Motor neuron (in vitro differentiated cells): Measurements from ENCODE around the gene GSTP1. TPM values are rescaled to one million over a fixed set of nuclear protein-coding genes. Genes with fewer than 3 reads are reported as not detected.
"Not testable (repeated sequence)": the region's sequence is repeated elsewhere in the genome, so short reads cannot be mapped to it uniquely, and the experiment has no call there.

Experiments used
- ATAC-seq, 8 experiments: fragments of 200-7000 bp; cut with Tn5 transposase; replicated peaks in 6 of 8; 2 replicates each; pipeline ENCODE4 v1.8.0; 2021; ENCODE audit warnings: mild to moderate bottlenecking in 8 of 8, moderate library complexity in 8 of 8
- H3K27ac ChIP-seq, 2 donors: fragments of 250-450 bp; sonication (Bioruptor Pico); 2 replicates each; pipeline ENCODE4 v1.9.0; 2021; ENCODE audit warnings: antibody characterized with exemption in 2 of 2, mild to moderate bottlenecking in 2 of 2, moderate library complexity in 1 of 2
- H3K4me1 ChIP-seq, 2 donors: fragments of 250-450 bp; sonication (Bioruptor Pico); replicated peaks in 1 of 2; 2 replicates each; pipeline ENCODE4 v1.6.1; 2021; ENCODE audit warnings: antibody characterized with exemption in 2 of 2, mild to moderate bottlenecking in 2 of 2, moderate library complexity in 1 of 2
- H3K4me3 ChIP-seq, 5 donors: fragments of 250-450 bp; sonication (Bioruptor Pico); 2 replicates each; pipeline ENCODE4 v1.9.0; 2021; ENCODE audit warnings: antibody characterized with exemption in 5 of 5, mild to moderate bottlenecking in 5 of 5, moderate library complexity in 4 of 5
- WGBS, 10 experiments: fragments of 450-650 bp; shearing (Covaris generic); methylation state at CpG; one replicate each; pipeline ENCODE4 v1.0.0; 2022; 5-methylcytosine and 5-hydroxymethylcytosine counted together
- in situ Hi-C, 9 experiments: fragments of 400-800 bp; cut with MboI; loops; one replicate each; pipeline ENCODE4 v1.15.0; 2021; ENCODE audit warnings: low sequenced_read_pairs in 9 of 9, low pct_unique_long_range_greater_than_20kb in 2 of 9; ENCODE audit not compliant: unreplicated experiment in 9 of 9
- total RNA-seq, 8 experiments: library from RNA; unstranded; fragments of 300-600 nt; gene quantifications; 2 replicates each; pipeline versions ENCODE4 v1.2.3 to v1.2.4, GENCODE V29; 2022

Gene GSTP1
- total RNA-seq, 8 experiments from 2014 or later: 462 to 1,848 (median 788) TPM

DNA sequence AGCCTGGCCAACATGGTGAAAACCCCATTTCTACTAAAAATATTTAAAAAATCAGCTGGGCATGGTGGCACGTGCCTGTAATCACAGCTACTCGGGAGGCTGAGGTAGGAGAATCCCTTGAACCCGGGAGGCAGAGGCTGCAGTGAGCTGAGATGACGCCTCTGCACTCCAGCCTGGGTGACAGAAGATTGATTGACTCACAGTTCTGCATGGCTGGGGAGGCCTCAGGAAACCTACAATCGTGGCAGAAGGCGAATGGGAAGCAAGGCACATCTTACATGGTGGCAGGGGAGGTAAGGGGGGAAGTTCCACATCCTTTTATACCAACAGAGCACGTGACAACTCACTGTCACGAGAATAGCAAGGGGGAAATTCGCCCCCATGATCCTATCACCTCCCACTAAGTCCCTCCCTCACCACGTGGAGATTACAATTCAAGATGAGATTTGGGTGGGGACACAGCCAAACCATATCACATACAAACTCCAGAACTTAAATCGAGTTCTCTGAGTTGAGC lies 5.3 kb downstream of the GSTP1 start:
- H3K4me3 ChIP-seq, H3K27ac ChIP-seq, ATAC-seq, in situ Hi-C loops: not testable (repeated sequence)
- H3K4me1 ChIP-seq: peaks cover 7 to 11% of the 10 kb centered on the region in 2 donors
- WGBS, 10 experiments: 65 to 100% (median 84%) methylated on average over 1 to 5 of the region's 11 CpGs; no CpG with 5 or more reads in 4 of the 10 experiments

DNA sequence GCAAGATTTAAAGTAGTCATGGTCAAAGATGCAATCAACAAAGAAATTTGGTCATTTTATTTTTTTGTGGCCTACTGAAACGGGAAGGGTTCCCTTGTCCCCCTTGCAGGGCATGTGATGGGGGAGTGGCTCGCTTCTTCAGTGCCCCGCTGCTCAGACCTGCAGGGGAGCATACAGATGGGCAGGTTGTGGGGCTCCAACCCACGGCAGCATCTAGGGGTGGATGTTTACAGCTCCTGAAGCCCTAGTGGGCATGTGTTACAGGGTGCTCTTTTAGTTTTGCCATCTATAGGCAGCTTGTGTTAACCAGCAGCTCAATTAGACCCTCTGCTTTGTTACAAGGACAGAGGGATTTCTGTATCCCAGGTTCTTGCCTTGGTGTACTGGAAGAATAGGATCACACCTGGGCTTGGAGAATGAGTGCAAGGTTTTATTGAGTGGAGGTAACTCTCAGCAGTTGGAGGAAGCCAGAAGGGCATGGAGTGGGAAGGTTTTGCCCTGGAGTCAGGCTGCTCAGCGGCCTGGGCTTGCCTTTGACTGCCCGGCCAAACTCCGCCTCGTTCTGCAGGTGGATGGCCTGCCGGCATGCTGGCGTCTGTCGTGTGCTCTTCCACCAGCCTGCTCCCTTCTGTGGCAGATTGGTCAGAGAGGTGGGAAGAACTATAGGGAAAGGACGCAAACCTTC lies 9.4 kb downstream of the GSTP1 start:
- in situ Hi-C loops: no loop called here
- Histone ChIP-seq H3K4me1 (no peaks in the 10 kb centered on the region), H3K27ac (no peak overlapping the region), H3K4me3 (no peak overlapping the region)
- 0 to 80% (median 52%) methylated on average over 1 to 6 of the region's 12 CpGs; no CpG with 5 or more reads in 4 of the 10 experiments for WGBS, 10 experiments
- ATAC-seq: peak in 1 of 8 experiments; percentile 14

DNA sequence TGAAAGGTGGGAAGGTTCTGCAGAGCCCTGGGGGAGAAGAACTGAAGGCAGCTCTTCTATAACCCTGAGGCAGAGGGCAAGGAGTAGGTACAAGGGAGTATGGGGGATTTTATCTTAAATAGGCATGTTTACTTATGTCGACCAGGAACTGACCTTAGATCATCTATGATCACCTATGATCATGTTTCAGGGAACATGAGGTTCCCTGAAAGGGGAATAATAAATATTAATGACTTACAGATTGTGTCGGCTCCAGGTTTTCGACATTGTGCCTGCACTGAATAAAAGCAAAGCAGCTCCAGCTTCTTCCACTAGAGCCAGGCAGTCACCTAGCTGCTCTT lies 9.9 kb downstream of the GSTP1 start:
- 0 to 86% (median 33%) methylated on average over 1 to 3 of the region's 3 CpGs; no CpG with 5 or more reads in 3 of the 10 experiments for WGBS, 10 experiments
- in situ Hi-C loops: no loop called here
- Histone ChIP-seq H3K27ac (no peak overlapping the region), H3K4me3 (no peak overlapping the region), H3K4me1 (no peaks in the 10 kb centered on the region)
- ATAC-seq: peak in 1 of 8 experiments; percentile 10

DNA sequence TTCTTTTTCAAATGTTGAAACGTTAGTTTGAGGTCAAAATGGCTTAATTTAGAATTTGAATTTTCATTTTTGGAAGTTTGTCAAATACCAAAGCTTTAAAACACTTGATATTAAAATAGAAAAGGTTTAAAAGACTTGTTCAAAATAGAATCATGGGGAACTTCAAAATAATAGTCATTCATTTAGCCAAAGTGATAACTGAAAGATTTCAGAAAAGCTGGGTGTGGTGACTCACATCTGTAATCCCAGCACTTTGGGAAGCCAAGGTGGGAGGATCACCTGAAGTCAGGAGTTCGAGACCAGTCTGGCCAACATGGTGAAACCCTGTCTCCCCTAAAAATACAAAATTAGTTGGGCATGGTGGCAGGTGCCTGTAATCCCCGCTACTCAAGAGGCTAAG lies 10.9 kb downstream of the GSTP1 start:
- 0 to 100% (median 46%) methylated on average over 1 to 3 of the region's 3 CpGs; no CpG with 5 or more reads in 1 of the 10 experiments for WGBS, 10 experiments
- in situ Hi-C loops: no loop called here
- ATAC-seq: no peak
- Histone ChIP-seq H3K4me1 (no peaks in the 10 kb centered on the region), H3K27ac (no peak overlapping the region), H3K4me3 (no peak overlapping the region)

DNA sequence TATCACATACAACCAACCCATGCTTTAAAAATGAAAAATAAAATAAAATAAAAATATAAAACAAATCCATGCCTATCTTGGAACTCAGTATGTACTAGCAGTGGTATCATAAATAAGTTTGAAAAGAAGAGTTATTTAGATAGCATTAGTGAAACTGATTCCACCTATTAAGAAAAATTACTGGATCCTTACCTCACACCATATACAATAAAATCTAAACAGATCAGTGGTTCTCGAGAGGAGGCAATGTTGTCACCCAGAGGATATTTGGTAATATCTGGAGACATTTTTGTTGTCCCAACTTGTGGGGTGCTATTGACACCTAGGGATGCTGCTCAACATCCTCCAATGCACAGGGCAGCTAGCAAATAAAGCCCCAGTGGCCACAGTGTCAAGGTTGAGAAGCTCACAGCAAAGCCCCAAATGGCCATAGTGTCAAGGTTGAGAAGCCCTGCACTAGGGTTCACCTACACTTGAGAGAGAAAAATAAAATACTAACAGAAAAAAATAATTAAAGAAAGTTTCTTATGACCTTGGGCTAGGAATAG lies 13.2 kb downstream of the GSTP1 start:
- Histone ChIP-seq H3K27ac (no peak overlapping the region), H3K4me3 (no peak overlapping the region), H3K4me1 (no peaks in the 10 kb centered on the region)
- WGBS, 10 experiments: 0 to 100% (median 83%) methylated on average over 1 of the region's 1 CpG; no CpG with 5 or more reads in 5 of the 10 experiments
- ATAC-seq: no peak
- in situ Hi-C loops: no loop called here

DNA sequence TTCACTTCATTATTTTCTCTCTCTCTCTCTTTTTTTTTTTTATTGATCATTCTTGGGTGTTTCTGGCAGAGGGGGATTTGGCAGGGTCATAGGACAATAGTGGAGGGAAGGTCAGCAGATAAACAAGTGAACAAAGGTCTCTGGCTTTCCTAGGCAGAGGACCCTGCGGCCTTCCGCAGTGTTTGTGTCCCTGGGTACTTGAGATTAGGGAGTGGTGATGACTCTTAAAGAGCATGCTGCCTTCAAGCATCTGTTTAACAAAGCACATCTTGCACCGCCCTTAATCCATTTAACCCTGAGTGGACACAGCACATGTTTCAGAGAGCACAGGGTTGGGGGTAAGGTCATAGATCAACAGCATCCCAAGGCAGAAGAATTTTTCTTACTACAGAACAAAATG lies 13.8 kb downstream of the GSTP1 start:
- in situ Hi-C loops, H3K27ac ChIP-seq, H3K4me3 ChIP-seq, ATAC-seq, H3K4me1 ChIP-seq: not testable (repeated sequence)
- no CpG with 5 or more reads among the region's 3 CpGs for WGBS, 10 experiments

DNA sequence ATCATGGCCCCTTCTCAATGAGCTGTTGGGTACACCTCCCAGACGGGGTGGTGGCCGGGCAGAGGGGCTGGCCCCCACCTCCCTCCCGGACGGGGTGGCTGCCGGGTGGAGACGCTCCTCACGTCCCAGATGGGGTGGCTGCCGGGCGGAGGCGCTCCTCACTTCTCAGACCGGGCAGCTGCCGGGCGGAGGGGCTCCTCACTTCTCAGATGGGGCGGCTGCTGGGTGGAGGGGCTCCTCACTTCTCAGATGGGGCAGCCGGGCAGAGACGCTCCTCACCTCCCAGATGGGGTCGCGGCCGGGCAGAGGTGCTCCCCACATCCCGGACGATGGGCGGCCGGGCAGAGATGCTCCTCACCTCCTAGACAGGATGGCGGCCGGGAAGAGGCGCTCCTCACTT lies 14.4 kb downstream of the GSTP1 start:
- H3K27ac ChIP-seq, H3K4me3 ChIP-seq, in situ Hi-C loops, ATAC-seq, H3K4me1 ChIP-seq: not testable (repeated sequence)
- 93% methylated on average over 6 of the region's 26 CpGs; no CpG with 5 or more reads in 9 of the 10 experiments for WGBS, 10 experiments

DNA sequence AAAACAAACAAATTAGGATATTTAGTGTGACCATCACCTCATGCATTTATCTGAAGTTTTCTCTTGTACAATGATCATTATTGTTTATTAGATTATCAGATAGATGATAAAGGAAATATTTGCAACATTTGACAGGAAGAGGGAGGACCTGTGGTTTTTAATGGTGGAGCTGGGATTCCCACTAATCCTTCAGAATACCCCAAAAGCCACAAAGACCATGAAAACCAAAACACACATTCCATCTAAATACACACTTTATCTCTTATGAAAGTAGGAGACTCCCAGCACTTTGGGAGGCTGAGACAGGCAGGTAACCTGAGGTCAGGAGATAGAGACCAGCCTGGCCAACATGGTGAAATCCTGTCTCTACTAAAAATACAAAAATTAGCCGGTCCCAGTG lies 15.5 kb downstream of the GSTP1 start:
- Histone ChIP-seq H3K27ac (no peak overlapping the region), H3K4me3 (no peak overlapping the region), H3K4me1 (peaks cover 0 to 5% of the 10 kb centered on the region in 2 donors)
- in situ Hi-C loops: no loop called here
- WGBS, 10 experiments: 0 to 56% (median 0%) methylated on average over 1 of the region's 1 CpG; no CpG with 5 or more reads in 3 of the 10 experiments
- ATAC-seq: no peak

DNA sequence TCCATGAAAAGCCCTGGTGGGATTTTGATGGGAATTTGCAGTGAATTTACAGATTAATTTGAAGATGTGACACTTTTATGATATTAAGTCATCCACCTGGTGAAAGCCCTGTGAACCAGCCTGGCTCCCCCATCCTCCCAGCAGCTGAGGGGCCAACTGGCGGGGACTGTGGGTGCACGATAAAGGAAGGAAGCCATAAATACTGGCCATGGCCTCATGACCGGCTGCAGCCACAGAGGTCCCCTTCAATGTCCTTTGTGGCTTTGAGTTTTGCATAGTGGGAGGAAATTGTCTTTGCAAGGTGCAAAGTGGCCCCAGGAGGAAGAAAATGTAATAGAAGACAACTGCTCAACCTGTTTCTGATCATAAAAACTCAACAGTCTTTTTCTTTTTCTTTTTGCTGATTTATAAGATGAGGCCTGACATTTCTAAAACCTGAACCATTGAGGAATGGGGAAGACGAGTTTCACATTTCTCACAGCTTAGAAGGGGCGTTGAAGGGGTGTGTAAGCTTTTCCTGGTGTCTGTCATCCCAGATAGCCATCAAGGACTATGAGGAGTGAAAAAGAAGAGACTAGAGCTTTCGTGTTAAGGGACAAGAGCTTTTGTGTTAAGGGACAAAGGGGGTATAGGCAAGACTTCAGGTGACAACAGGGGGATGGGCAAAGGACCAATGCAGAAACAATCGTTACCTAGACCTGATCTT lies 16.9 kb downstream of the GSTP1 start:
- in situ Hi-C loops: no loop called here
- Histone ChIP-seq H3K4me1 (peaks cover 0 to 8% of the 10 kb centered on the region in 2 donors), H3K4me3 (no peak overlapping the region), H3K27ac (no peak overlapping the region)
- ATAC-seq: no peak
- 8 to 76% (median 53%) methylated on average over 1 to 6 of the region's 7 CpGs; no CpG with 5 or more reads in 1 of the 10 experiments for WGBS, 10 experiments

DNA sequence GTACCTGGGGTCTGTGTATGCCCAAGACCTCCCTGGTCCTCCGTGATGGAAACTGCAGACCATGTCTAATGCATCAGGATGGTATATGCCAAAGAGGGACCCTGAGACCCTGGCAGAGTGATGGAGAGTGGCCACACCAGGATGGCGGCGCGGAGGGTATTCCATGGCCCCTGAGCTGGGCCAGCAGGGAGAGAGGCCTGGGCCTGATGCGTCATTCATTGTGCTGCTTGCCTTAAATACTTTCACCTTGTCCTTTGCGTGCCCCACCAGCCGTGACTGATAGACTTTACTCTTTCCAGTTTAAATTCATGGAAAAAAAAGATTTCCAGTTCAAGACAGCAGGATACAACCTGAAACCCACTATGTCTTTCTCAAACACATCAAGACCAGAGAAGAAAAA lies 17.5 kb downstream of the GSTP1 start:
- H3K4me1 ChIP-seq: peaks cover 4 to 10% of the 10 kb centered on the region in 2 donors
- H3K4me3 ChIP-seq: no peak overlapping the region
- in situ Hi-C loops: no loop called here
- 33 to 100% (median 82%) methylated on average over 1 to 7 of the region's 7 CpGs; no CpG with 5 or more reads in 3 of the 10 experiments for WGBS, 10 experiments
- no peak for ATAC-seq
- no peak overlapping the region for H3K27ac ChIP-seq

DNA sequence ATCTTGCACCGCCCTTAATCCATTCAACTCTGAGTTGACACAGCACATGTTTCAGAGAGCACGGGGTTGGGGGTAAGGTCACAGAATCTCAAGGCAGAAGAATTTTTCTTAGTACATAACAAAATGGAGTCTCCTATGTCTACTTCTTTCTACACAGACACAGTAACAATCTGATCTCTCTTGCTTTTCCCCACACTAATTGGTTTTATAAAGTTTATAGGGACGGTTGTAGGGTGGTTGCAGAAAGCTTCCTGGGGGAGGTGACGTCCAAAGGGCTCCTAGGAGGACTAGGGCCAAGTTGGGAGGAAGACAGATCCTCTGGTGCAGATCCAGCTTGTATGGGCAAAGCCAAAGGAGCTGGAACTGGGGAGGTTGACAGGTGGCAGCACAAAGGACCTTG lies 20.5 kb downstream of the GSTP1 start:
- H3K4me3 ChIP-seq, ATAC-seq, H3K27ac ChIP-seq, in situ Hi-C loops: not testable (repeated sequence)
- WGBS, 10 experiments: 17 to 100% methylated on average over 1 to 2 of the region's 4 CpGs; no CpG with 5 or more reads in 8 of the 10 experiments
- peaks cover 12 to 17% of the 10 kb centered on the region in 2 donors for H3K4me1 ChIP-seq

DNA sequence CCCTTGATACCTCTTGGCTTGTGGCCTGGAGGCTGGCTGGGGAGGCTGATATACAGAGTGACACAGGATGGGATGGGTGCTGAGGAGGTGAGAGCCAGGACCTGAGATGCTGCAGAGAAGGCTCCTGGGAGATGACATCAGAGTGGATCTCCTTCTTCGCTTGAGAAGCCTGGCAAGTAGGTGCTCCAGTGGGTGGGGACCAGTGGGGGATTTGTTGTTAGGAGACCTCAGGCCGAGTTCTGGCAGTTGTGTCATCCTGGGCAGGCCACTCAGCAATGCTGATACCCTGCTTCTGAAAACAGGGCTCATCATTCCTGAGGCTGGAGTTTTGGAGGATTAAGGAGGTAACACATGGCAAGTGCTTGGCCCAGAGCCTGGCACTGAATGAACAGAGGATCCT lies 21.2 kb downstream of the GSTP1 start:
- 33 to 100% (median 78%) methylated on average over 1 to 2 of the region's 2 CpGs; no CpG with 5 or more reads in 5 of the 10 experiments for WGBS, 10 experiments
- H3K4me1 ChIP-seq: peaks cover 12 to 17% of the 10 kb centered on the region in 2 donors
- ATAC-seq: no peak
- in situ Hi-C loops: no loop called here
- no peak overlapping the region for H3K4me3 ChIP-seq
- H3K27ac ChIP-seq: no peak overlapping the region
